GM19025 (cell line): ENCODE data around the gene JKAMP.
A peak's percentile ranks its signal among the peaks of the same experiment; 100 is the strongest.
"Not testable (repeated sequence)": the region's sequence is repeated elsewhere in the genome, so short reads cannot be mapped to it uniquely, and the experiment has no call there.

Source experiments
- ATAC-seq: cut with Tn5 transposase; IDR thresholded peaks from one replicate; pipeline ENCODE4 v1.9.1; 2021; ENCODE audit warnings: mild to moderate bottlenecking, low read depth, moderate library complexity; ENCODE audit not compliant: unreplicated experiment

JKAMP gene

GRCh38 chr14:59483819-59484638 is at the start of gene JKAMP, which contains the start of gene L3HYPDH:
Gene JKAMP, plus strand, starts transcription at chr14:59484517. Its CDS starts 73 bp downstream, at chr14:59484590.
Gene L3HYPDH, minus strand, starts transcription at chr14:59484408. Its CDS starts 92 bp downstream, at chr14:59484316.
- peak; percentile 84 for ATAC-seq

- no peak for ATAC-seq
Measured at GRCh38 chr14:59435101-59435500, 49.2 kb upstream of the JKAMP start.

- ATAC-seq, result no peak
Measured at GRCh38 chr14:59435987-59436386, 48.3 kb upstream of the JKAMP start.

GRCh38 chr14:59438195-59438647 is 46.1 kb upstream of the JKAMP start:
- ATAC-seq, result no peak

- no peak for ATAC-seq
Measured at GRCh38 chr14:59439256-59439965, 44.9 kb upstream of the JKAMP start.

GRCh38 chr14:59448673-59449072 is 35.6 kb upstream of the JKAMP start:
- ATAC-seq, result not testable (repeated sequence)

- no peak for ATAC-seq
Measured at GRCh38 chr14:59450716-59451115, 33.6 kb upstream of the JKAMP start.

GRCh38 chr14:59451849-59452248 is 32.5 kb upstream of the JKAMP start:
- ATAC-seq, result no peak

GRCh38 chr14:59454139-59454538 is 30.2 kb upstream of the JKAMP start:
- no peak for ATAC-seq

- ATAC-seq, result no peak
Measured at GRCh38 chr14:59455411-59455810, 28.9 kb upstream of the JKAMP start.

- no peak for ATAC-seq
Measured at GRCh38 chr14:59458486-59458885, 25.8 kb upstream of the JKAMP start.

- ATAC-seq, result no peak
Measured at GRCh38 chr14:59460378-59460777, 23.9 kb upstream of the JKAMP start.

- ATAC-seq, result no peak
Measured at GRCh38 chr14:59461891-59462290, 22.4 kb upstream of the JKAMP start.

GRCh38 chr14:59463787-59464485 is 20.4 kb upstream of the JKAMP start:
- ATAC-seq, result peak; percentile 25

GRCh38 chr14:59464486-59465315 is 19.6 kb upstream of the JKAMP start:
- ATAC-seq, result peak; percentile 58

- ATAC-seq, result peak; percentile 15
Measured at GRCh38 chr14:59465316-59466135, 18.8 kb upstream of the JKAMP start, which contains the start of gene GPR135. Gene GPR135, minus strand, starts transcription at chr14:59465380. Its CDS starts 154 bp downstream, at chr14:59465226.

- no peak for ATAC-seq
Measured at GRCh38 chr14:59474172-59474571, 10.1 kb upstream of the JKAMP start.

- no peak for ATAC-seq
Measured at GRCh38 chr14:59475709-59476108, 8.6 kb upstream of the JKAMP start.

GRCh38 chr14:59478540-59478939 is 5.8 kb upstream of the JKAMP start:
- no peak for ATAC-seq
